Upper lobe of left lung (tissue), 6 donors: ENCODE measurements around the gene LDHB. TPM values are rescaled to one million over a fixed set of nuclear protein-coding genes. Genes with fewer than 3 reads are reported as not detected.

ENCODE experiments used
- ATAC-seq, 2 donors: fragments of 200-7000 bp; cut with Tn5 transposase; one replicate each; pipeline ENCODE4 v1.9.1; 2022; ENCODE audit warnings: mild to moderate bottlenecking in 2 of 2, moderate library complexity in 2 of 2; ENCODE audit not compliant: low FRiP score in 2 of 2
- DNase-seq, 2 donors: peaks; one replicate each; pipeline ENCODE4 v3.0.0-alpha.2; 2019 to 2020
- H3K27ac ChIP-seq, 4 donors: fragments of 200-600 bp; sonication (generic); one replicate each; pipeline ENCODE4 v1.5.1; 2016 to 2019
- H3K27me3 ChIP-seq, 4 donors: fragments of 200-600 bp; sonication (generic); one replicate each; pipeline ENCODE4 v1.5.1; 2017 to 2019
- H3K36me3 ChIP-seq, 4 donors: fragments of 200-600 bp; sonication (generic); one replicate each; pipeline ENCODE4 v1.5.1; 2016 to 2019
- H3K4me1 ChIP-seq, 4 donors: fragments of 200-600 bp; sonication (generic); one replicate each; pipeline ENCODE4 v1.5.1; 2018 to 2019
- H3K4me3 ChIP-seq, 4 donors: fragments of 200-600 bp; sonication (generic); one replicate each; pipeline ENCODE4 v1.5.1; 2017 to 2019; ENCODE audit warnings: mild to moderate bottlenecking in 2 of 4, moderate library complexity in 1 of 4
- H3K9me3 ChIP-seq, 4 donors: fragments of 200-600 bp; sonication (generic); one replicate each; pipeline ENCODE4 v1.5.1; 2018 to 2019
- POLR2A ChIP-seq, 4 donors: fragments of 450-650 bp; IDR thresholded peaks; one replicate each; pipeline ENCODE4 v1.5.1; 2016 to 2017; ENCODE audit warnings: antibody characterized with exemption in 4 of 4, mild to moderate bottlenecking in 2 of 4
- POLR2AphosphoS5 ChIP-seq, 2 donors: sonication (generic); formaldehyde crosslinking; IDR thresholded peaks; one replicate each; pipeline ENCODE4 v1.5.1; 2017; ENCODE audit warnings: antibody characterized with exemption in 2 of 2
- WGBS, 2 donors: methylation state at CpG; one replicate each; pipeline ENCODE4 v1.1.5; 2017 to 2018; 5-methylcytosine and 5-hydroxymethylcytosine counted together
- total RNA-seq, 6 donors: library from RNA; depleted of rRNA in 4 of 6; stranded (reverse); fragments of >200 nt in 4 of 6; gene quantifications; one replicate each; pipeline versions ENCODE4 v1.1.0 to v1.2.1, GENCODE V29; 2016 to 2021
- TF ChIP-seq, protein P1 (sequence below), 6 experiments: fragments of 450-650 bp in 4 of 6; fragments of 200-600 bp in 2 of 6; sonication (generic) in 2 of 6; IDR thresholded peaks; one replicate each; pipeline ENCODE4 v1.5.1; 2016 to 2019; ENCODE audit warnings: antibody characterized with exemption in 6 of 6
- donor health status: DM: no; HTN: no; CAD: no; lungs with moderate emphysema.
- donor health status: DM: no; HTN: yes; CAD: no; lungs with severe emphysema.

The LDHB gene
- total RNA-seq, 6 donors from 2014 or later: 78.6 to 538 (median 297) TPM

GRCh38 chr12:21585485-21585884 lies 72.2 kb downstream of the LDHB start:
- Histone ChIP-seq H3K9me3 (no peaks in the 10 kb centered on the region), H3K27me3 (no peaks in the 10 kb centered on the region), H3K4me3 (no peak overlapping the region), H3K4me1 (no peaks in the 10 kb centered on the region), H3K36me3 (no peaks in the 10 kb centered on the region), H3K27ac (no peak overlapping the region)
- TF ChIP-seq, protein P1, sequence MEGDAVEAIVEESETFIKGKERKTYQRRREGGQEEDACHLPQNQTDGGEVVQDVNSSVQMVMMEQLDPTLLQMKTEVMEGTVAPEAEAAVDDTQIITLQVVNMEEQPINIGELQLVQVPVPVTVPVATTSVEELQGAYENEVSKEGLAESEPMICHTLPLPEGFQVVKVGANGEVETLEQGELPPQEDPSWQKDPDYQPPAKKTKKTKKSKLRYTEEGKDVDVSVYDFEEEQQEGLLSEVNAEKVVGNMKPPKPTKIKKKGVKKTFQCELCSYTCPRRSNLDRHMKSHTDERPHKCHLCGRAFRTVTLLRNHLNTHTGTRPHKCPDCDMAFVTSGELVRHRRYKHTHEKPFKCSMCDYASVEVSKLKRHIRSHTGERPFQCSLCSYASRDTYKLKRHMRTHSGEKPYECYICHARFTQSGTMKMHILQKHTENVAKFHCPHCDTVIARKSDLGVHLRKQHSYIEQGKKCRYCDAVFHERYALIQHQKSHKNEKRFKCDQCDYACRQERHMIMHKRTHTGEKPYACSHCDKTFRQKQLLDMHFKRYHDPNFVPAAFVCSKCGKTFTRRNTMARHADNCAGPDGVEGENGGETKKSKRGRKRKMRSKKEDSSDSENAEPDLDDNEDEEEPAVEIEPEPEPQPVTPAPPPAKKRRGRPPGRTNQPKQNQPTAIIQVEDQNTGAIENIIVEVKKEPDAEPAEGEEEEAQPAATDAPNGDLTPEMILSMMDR (IDR thresholded peaks at IDR 0.05): no peak
- TF ChIP-seq POLR2AphosphoS5 (IDR thresholded peaks at IDR 0.05) (no peak), POLR2A (IDR thresholded peaks at IDR 0.05) (no peak)
- ATAC-seq (no peak), DNase-seq (no peak)
- 61 to 68% methylated on average over 3 of the region's 3 CpGs for whole genome bisulfite sequencing, 2 donors

Other genes starting within 250 kb of the LDHB start
- 10 to 100 TPM in 5 of 6 donors, 1 to 10 TPM in 1; 8.4 to 23.8 (median 19.5) TPM for gene PYROXD1, start 220.2 kb downstream of the LDHB start, total RNA-seq
- 10 to 100 TPM; 15.7 to 34.2 (median 28.0) TPM for gene RECQL, start 156.2 kb downstream of the LDHB start, total RNA-seq
- gene GOLT1B, start 156.1 kb downstream of the LDHB start, total RNA-seq: 10 to 100 TPM in 5 of 6 donors, 1 to 10 TPM in 1; 4.2 to 36.7 (median 25.4) TPM
- gene SPX, start 131.5 kb downstream of the LDHB start, total RNA-seq: 1 to 10 TPM in 2 of 6 donors, under 1 TPM in 2, not detected in 2; 0.40 to 1.2 (median 0.88) TPM
- gene GYS2, start 53.0 kb downstream of the LDHB start, total RNA-seq: under 1 TPM in 1 of 6 donors, not detected in 5; 0.55 TPM
- 10 to 100 TPM; 11.5 to 32.2 (median 15.1) TPM for gene KCNJ8, start 116.9 kb upstream of the LDHB start, total RNA-seq